Activated CD4-positive, alpha-beta T cell treated with anti-CD3 and anti-CD28 coated beads for 4 hours (primary cell): ENCODE measurements around the gene TNFSF8.

ENCODE experiments used
- DNase-seq, 2 donors: peaks; one replicate each; pipeline ENCODE4 v3.0.0-alpha.2; 2020

The TNFSF8 gene

DNA sequence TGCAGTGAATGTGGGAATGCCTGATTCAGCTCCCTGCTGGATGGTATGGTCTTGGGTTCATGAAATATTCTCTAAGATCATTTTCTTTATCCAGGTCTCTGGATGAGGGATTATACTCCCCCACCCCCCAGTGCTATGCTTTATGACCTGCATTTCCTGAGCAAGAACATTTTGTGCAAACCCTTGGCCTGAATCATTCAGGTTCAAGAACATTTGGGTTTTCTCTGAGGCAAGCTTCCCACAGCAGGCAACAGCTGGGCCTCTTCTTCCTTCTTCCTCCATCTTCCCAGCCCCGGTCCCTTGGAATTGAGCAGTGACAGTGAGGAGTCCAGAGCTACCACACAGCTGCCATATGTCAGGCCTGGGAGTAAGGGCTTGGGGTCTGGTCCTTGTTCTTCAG lies 65.9 kb downstream of the TNFSF8 start:
- DNase-seq, result no peak

DNA sequence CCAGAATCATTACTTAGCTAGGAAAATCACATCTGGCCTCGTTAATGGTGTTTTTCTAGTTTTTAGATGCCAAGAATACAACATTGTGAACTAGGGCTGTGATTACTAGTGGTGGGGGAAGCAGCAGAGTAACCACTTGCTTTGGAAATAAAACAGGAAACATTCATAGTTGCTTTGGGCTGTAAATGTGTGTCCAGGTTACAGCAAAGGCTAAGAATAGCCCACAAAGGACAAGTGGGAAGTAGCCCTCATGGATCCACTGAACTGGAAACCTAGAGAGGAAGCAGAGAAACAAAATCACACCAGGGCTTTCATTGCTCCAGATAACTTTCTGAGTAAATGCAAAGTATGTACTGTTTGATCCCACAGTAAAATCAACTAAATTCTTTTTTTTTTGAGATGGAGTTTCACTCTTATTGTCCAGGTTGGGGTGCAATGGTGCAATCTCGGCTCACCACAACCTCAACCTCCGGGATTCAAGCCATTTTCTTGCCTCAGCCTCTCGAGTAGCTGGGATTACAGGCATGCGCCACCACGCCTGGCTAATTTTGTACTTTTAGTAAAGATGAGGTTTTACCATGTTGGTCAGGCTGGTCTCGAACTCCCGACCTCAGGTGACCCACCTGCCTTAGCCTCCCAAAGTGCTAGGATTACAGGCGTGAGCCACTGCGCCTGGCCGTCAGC lies 68.3 kb downstream of the TNFSF8 start:
- DNase-seq, result no peak

DNA sequence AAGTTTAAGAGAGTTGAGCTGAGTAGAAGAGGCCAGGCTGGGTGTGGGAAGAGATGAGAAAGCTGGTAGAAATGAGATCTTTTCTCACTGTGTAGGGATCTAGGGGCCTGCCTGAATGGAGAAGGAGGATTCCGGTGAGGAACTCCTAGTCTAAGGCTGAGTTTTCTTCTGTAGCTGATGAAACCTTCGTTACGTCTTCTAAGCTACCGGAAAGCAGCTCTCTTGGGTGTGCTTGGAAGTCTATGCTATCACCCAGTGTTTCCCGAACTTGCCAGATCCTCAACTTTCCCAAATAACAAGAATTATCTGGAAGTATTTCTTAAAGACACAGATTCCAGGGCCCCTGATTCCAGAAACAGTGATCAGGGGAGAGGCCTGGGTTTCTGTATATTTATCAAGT lies 69.1 kb downstream of the TNFSF8 start:
- no peak for DNase-seq

DNA sequence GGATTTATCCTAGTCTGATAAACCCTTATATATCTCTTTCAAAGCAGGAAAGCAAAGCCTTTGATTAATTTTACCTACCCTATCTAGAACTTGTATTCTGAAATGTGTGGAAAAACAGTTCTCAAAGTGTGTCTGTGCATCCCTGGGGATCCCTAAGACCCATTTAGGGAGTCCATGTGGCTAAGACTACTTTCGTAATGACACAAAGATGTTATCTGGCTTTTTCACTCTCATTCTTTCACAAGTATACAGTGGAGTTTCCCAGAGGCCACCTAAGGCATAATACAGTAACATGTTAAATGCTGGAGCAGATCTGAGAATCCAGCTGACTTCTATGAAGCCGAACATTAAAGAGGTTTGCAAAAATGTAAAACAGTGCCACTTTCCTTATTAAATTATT lies 70.2 kb downstream of the TNFSF8 start:
- DNase-seq, result no peak

DNA sequence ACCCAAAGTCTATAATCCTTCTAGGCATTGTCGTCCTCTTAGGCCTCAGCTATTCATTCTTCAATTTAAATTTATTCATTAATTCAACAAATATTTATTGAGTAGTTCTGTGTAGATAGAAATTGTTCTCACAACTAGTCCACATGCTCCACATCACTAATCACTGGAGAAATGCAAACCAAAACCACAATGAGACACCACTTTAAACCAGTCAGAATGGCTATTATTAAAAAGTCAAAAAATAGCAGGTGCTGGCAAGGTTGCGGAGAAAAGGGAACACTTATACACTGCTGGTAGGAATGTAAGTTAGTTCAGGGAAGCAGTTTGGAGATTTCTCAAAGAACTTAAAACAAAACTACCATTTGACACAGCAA lies 73.5 kb downstream of the TNFSF8 start:
- no peak for DNase-seq

DNA sequence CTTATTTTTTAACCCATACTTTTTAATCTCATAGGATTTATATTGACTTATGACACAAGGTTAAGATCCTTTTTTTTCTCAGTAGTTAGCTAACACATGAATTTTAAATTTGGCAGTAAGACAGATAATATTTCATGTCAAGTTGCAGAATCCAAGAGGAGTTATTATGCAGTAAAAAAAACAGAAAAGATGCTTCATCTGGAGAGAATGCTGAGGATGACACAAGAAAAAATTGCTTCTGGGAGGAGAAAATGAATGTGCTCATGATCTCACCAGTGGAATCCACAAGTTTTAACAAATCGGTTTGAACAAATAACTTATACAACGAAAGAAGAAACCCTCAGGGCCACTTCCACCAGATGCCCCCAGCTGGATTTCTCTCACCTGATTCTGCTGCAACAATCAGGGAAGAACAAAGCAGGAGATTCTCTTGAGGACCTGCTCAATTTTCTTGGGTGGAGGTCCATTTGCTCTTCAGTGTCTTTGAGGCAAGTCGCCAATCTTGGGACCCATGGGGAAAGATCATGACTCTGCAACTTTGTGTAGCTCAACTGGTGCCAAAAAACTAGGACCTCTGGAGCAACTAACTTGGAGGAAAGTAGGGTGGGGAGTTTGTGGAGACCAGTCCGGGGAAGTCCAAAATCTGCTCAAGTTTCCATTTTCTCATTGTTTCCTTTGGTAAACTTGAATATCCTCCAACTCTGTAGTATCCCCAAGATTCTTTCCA lies 74.0 kb downstream of the TNFSF8 start:
- no peak for DNase-seq

DNA sequence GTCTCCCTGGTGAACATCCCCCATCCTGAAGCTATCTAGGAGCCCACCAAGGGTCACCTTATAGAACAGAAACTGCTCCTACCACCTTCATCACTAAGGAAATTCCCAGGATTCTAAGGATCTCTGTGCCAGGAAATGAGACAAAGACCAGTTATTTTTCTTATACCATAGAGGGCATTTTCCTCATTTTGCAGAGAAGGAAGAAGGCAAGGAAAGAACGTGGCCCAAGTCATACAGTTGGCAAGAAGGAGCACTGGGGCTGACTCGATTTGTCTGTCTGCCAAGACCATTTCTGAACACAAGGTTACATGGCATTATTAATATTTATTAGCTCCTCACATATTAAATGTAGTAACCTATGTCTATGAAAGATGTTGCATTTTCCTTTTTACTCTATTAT lies 74.9 kb downstream of the TNFSF8 start:
- DNase-seq, result no peak

DNA sequence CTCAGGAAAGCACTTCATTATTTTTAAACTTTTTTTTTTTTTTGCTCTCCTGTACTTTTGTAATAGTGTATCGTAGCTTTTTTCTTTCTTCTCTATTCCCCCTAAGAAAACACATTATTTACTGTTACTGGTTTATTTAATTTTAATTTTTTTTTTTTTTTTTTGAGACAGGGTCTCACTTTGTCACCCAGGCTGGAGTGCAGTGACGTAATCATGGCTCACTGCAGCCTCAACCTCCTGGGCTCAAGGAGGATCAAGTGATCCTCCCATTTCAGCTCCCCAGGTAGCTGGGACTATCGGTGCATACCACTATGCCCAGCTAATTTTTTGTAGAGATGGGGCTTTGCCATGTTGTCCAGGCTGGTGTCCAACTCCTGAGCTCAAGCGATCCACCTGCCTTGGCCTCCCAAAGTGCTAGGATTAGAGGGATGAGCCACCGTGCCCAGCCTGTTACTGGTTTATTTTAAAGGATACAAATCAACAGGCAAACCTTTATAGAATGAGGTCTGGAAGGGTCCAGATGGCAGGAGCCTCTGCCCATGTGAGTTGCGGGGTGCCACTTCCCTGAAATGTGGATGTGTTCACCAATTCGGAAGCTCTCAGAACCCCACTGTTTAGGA lies 75.5 kb downstream of the TNFSF8 start:
- DNase-seq, result no peak

DNA sequence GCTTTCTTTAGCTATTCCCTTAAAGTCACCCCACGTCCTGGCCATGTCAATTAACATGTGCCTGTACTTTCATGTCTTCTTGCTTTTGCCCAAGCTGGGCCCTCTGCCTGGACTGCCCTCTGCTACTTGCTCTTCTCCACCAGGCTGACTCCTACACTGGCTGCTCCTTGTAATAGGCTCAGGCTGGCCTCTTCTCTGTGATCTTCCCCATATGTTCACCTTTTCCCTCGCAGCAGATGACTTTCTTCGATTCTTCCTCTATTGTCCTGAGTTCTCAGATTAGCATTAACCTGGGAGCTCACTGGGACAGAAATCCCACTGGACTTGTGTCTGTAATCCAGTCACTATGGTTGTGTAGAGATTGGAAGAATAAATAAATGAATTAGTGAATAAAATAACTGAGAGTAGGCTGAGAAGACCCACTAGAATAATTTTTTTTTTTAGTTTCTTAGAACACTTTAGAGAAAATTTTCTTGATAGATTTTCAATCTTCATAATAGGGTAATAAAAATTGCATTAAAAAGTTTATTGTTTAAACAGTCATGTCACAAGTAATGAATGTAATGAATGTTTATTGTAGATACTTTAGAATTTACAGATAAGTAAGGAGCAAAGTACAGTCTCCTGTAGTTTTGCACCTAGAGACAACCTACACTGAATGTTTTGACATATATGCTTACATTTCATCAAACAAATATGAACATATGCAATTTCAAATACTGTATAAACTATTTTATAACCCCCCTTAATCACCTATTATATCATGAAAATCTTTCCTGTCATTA lies 77.1 kb downstream of the TNFSF8 start:
- DNase-seq, result no peak

DNA sequence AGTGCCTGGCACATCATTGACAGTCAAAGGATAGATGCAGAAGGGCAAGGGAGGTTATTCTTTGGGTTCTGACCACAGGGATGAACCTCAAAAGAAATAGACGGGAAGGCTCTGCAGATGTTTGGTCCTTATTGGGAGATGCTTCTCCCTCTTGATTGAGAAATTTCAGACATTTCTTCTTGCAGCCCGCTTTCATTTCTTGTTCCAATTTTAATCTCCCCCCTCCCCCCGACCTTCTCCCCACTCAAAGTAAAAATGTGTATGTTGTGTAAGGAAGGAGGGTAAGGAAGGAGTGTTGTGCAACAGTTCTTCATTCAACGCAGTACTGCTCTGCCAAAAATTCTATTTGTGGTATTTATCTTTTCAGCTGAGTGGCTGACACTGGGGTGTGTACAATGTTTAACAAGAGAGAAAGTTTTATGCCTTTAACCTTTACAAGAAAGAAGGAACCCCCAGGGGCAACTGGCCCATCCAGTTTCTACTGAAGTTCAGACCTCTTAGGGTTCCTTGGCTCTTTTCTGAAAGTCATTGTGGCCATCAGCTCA lies 78.3 kb downstream of the TNFSF8 start:
- DNase-seq, result no peak

DNA sequence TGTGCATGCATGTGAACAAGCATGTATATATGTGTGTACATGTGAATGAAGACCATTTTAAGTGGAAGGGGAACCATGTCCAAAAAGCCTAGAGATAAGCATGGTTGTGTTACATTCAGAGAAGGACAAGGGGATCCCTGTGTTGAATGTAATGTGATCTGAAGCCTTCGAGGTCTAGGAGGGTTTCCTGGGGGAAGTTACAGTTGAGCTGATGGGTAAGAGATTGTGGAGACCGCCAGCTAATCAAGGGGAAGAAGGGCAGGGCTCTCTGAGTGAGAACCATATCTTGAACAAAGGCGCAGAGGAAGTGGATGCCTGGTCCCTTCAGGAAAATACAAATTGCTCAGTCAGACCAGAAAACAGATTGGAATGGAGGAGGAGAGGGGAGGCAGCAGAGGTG lies 79.1 kb downstream of the TNFSF8 start:
- no peak for DNase-seq
